Measurements from ENCODE around the gene ANKRD10.

DNA sequence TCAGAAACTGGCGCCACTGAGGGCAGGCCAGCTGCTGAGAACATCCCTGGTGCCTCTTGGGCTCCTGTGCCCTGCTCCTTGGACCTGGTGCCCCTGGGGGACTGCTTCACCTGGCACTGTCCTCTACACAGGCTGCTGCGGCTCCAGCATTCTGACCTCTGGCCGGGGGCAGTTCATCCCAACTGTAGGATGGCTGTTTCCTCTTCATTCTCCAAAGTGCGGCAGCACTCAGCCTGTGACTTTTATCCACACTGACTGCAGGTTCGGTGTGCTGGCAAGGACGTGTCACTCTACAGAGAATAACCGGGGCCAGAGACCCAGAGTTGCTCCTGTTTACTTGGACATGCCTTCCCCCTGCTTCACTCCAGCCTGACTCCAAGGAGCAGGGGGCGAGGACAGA lies 7.6 kb upstream of the ANKRD10 start:
- TF ChIP-seq SP1 (IDR thresholded peaks at IDR 0.05), result no peak
- no peak for TF ChIP-seq FOXA1 (IDR thresholded peaks at IDR 0.05)
- TF ChIP-seq SUZ12 (IDR thresholded peaks at IDR 0.05), result no peak
- TF ChIP-seq, protein P1, sequence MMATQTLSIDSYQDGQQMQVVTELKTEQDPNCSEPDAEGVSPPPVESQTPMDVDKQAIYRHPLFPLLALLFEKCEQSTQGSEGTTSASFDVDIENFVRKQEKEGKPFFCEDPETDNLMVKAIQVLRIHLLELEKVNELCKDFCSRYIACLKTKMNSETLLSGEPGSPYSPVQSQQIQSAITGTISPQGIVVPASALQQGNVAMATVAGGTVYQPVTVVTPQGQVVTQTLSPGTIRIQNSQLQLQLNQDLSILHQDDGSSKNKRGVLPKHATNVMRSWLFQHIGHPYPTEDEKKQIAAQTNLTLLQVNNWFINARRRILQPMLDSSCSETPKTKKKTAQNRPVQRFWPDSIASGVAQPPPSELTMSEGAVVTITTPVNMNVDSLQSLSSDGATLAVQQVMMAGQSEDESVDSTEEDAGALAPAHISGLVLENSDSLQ (IDR thresholded peaks at IDR 0.05), result no peak
- TF ChIP-seq ARNT (IDR thresholded peaks at IDR 0.05), result no peak

All from HEK293T (cell line).